HEK293 (cell line): ENCODE results near the gene FTCD.
A peak's percentile ranks its signal among the peaks of the same experiment; 100 is the strongest.

ENCODE experiments used
- CTCF ChIA-PET: fragments of 350-600 bp; formaldehyde crosslinking; extraction: SDS; loops from one replicate; lab custom pipeline; 2021; ENCODE audit warnings: antibody characterized with exemption; lab: Yijun Ruan, JAX
- POLR2A ChIA-PET: fragments of 300-600 bp; formaldehyde crosslinking; extraction: SDS; loops from one replicate; lab custom pipeline; 2020; ENCODE audit warnings: antibody characterized with exemption, inconsistent platforms; lab: Yijun Ruan, JAX
- H3K27ac ChIP-seq: fragments of 200-500 bp; sonication (Bioruptor generic); 2 replicates; pipeline ENCODE4 v1.5.1; 2014; ENCODE audit warnings: low read depth, low read length, control low read depth, inconsistent platforms; ENCODE audit errors: extremely low read depth
- H3K36me3 ChIP-seq, 2 experiments: fragments of 200-500 bp in 1 of 2; sonication (Bioruptor generic) in 1 of 2; 1 replicate in 1 of 2; 2 replicates in 1 of 2; pipeline ENCODE4 v1.5.1; 2014 to 2017; ENCODE audit warnings: inconsistent platforms in 2 of 2, low read length in 2 of 2; ENCODE audit not compliant: control insufficient read depth in 2 of 2, insufficient read depth in 1 of 2
- H3K4me1 ChIP-seq: fragments of 200-500 bp; sonication (Bioruptor generic); 2 replicates; pipeline ENCODE4 v1.5.1; 2014; ENCODE audit warnings: mild to moderate bottlenecking, low read length, inconsistent platforms; ENCODE audit not compliant: control insufficient read depth, insufficient read depth
- H3K4me3 ChIP-seq: 2 replicates; pipeline ENCODE4 v1.5.1; 2011; ENCODE audit warnings: low read depth, mild to moderate bottlenecking, control low read depth, low read length, moderate library complexity
- H3K9me3 ChIP-seq: fragments of 200-500 bp; sonication (Bioruptor generic); 2 replicates; pipeline ENCODE4 v1.5.1; 2014; ENCODE audit warnings: low read depth, low read length, inconsistent platforms; ENCODE audit not compliant: control insufficient read depth, insufficient read depth
- BCL11A ChIP-seq: fragments of 450-650 bp; formaldehyde crosslinking; IDR thresholded peaks from 2 replicates; pipeline ENCODE4 v1.5.1; 2016; ENCODE audit warnings: low read depth, missing biosample characterization, missing genetic modification characterization
- CTCF ChIP-seq: fragments of 450-650 bp; formaldehyde crosslinking; IDR thresholded peaks from 2 replicates; pipeline ENCODE4 v1.5.1; 2016; ENCODE audit warnings: missing biosample characterization, missing genetic modification characterization
- GLIS1 ChIP-seq: fragments of 450-650 bp; formaldehyde crosslinking; IDR thresholded peaks from 2 replicates; pipeline ENCODE4 v1.5.1; 2016; ENCODE audit warnings: missing biosample characterization, missing genetic modification characterization
- HOXC10 ChIP-seq: sonication (generic); formaldehyde crosslinking; IDR thresholded peaks from 2 replicates; pipeline ENCODE4 v1.8.1; 2023; ENCODE audit warnings: mild to moderate bottlenecking, missing genetic modification reagents
- HOXD13 ChIP-seq: sonication (generic); formaldehyde crosslinking; IDR thresholded peaks from 2 replicates; pipeline ENCODE4 v1.8.0; 2022; ENCODE audit warnings: missing genetic modification reagents, borderline replicate concordance
- PBX3 ChIP-seq: sonication (generic); formaldehyde crosslinking; IDR thresholded peaks from 2 replicates; pipeline ENCODE4 v1.8.1; 2022; ENCODE audit warnings: mild to moderate bottlenecking, moderate library complexity, missing genetic modification reagents
- RBAK ChIP-seq: fragments of 450-650 bp; formaldehyde crosslinking; IDR thresholded peaks from 2 replicates; pipeline ENCODE4 v1.5.1; 2016; ENCODE audit warnings: missing biosample characterization, missing genetic modification characterization
- SP2 ChIP-seq: fragments of 450-650 bp; formaldehyde crosslinking; IDR thresholded peaks from 2 replicates; pipeline ENCODE4 v1.5.1; 2016; ENCODE audit warnings: missing biosample characterization, missing genetic modification characterization
- TSHZ1 ChIP-seq: fragments of 450-650 bp; formaldehyde crosslinking; IDR thresholded peaks from 2 replicates; pipeline ENCODE4 v1.5.1; 2016; ENCODE audit warnings: missing biosample characterization, missing genetic modification characterization, borderline replicate concordance
- ZBTB6 ChIP-seq: fragments of 450-650 bp; formaldehyde crosslinking; IDR thresholded peaks from 2 replicates; pipeline ENCODE4 v1.5.1; 2017; ENCODE audit warnings: missing biosample characterization, missing genetic modification characterization
- ZFHX2 ChIP-seq: fragments of 450-650 bp; formaldehyde crosslinking; conservative IDR thresholded peaks from 2 replicates; pipeline ENCODE4 v1.5.1; 2016; ENCODE audit warnings: missing biosample characterization, missing genetic modification characterization
- ZNF10 ChIP-seq: fragments of 450-650 bp; formaldehyde crosslinking; IDR thresholded peaks from 2 replicates; pipeline ENCODE4 v1.5.1; 2017; ENCODE audit warnings: missing biosample characterization, missing genetic modification characterization
- ZNF140 ChIP-seq: fragments of 450-650 bp; formaldehyde crosslinking; IDR thresholded peaks from 2 replicates; pipeline ENCODE4 v1.5.1; 2016; ENCODE audit warnings: missing biosample characterization, missing genetic modification characterization
- ZNF155 ChIP-seq: fragments of 450-650 bp; formaldehyde crosslinking; IDR thresholded peaks from 2 replicates; pipeline ENCODE4 v1.5.1; 2016; ENCODE audit warnings: missing biosample characterization, missing genetic modification characterization
- ZNF157 ChIP-seq: fragments of 450-650 bp; formaldehyde crosslinking; IDR thresholded peaks from 2 replicates; pipeline ENCODE4 v1.5.1; 2016; ENCODE audit warnings: missing biosample characterization, missing genetic modification characterization
- ZNF37A ChIP-seq: fragments of 450-650 bp; IDR thresholded peaks from 2 replicates; pipeline ENCODE4 v1.5.1; 2018; ENCODE audit warnings: missing biosample characterization, missing genetic modification characterization
- ZNF416 ChIP-seq: fragments of 450-650 bp; formaldehyde crosslinking; IDR thresholded peaks from 2 replicates; pipeline ENCODE4 v1.5.1; 2016; ENCODE audit warnings: missing biosample characterization, missing genetic modification characterization
- ZNF423 ChIP-seq: fragments of 450-650 bp; formaldehyde crosslinking; IDR thresholded peaks from 2 replicates; pipeline ENCODE4 v1.5.1; 2016; ENCODE audit warnings: missing biosample characterization, missing genetic modification characterization
- ZNF501 ChIP-seq: fragments of 450-650 bp; formaldehyde crosslinking; IDR thresholded peaks from 2 replicates; pipeline ENCODE4 v1.5.1; 2016; ENCODE audit warnings: missing biosample characterization, missing genetic modification characterization
- ZNF560 ChIP-seq: fragments of 450-650 bp; formaldehyde crosslinking; IDR thresholded peaks from 2 replicates; pipeline ENCODE4 v1.5.1; 2017; ENCODE audit warnings: missing biosample characterization, missing genetic modification characterization, borderline replicate concordance
- ZNF610 ChIP-seq: fragments of 450-650 bp; formaldehyde crosslinking; IDR thresholded peaks from 2 replicates; pipeline ENCODE4 v1.5.1; 2016; ENCODE audit warnings: missing biosample characterization, missing genetic modification characterization, borderline replicate concordance
- ZNF623 ChIP-seq: fragments of 450-650 bp; formaldehyde crosslinking; IDR thresholded peaks from 2 replicates; pipeline ENCODE4 v1.5.1; 2016; ENCODE audit warnings: missing biosample characterization, missing genetic modification characterization
- ZNF701 ChIP-seq: fragments of 450-650 bp; formaldehyde crosslinking; IDR thresholded peaks from 2 replicates; pipeline ENCODE4 v1.5.1; 2016; ENCODE audit warnings: missing biosample characterization, missing genetic modification characterization
- ZSCAN23 ChIP-seq: fragments of 450-650 bp; formaldehyde crosslinking; IDR thresholded peaks from 2 replicates; pipeline ENCODE4 v1.5.1; 2016; ENCODE audit warnings: missing biosample characterization, missing genetic modification characterization
- ZSCAN30 ChIP-seq: fragments of 450-650 bp; IDR thresholded peaks from 2 replicates; pipeline ENCODE4 v1.5.1; 2018; ENCODE audit warnings: missing biosample characterization, mild to moderate bottlenecking, missing genetic modification characterization, moderate library complexity

The FTCD gene

GRCh38 chr21:46095083-46095719 is 60.2 kb downstream of the FTCD start (continued):
- TF ChIP-seq TSHZ1 (tag by site-specific recombination) (no peak), ZNF501 (tag by site-specific recombination) (no peak), ZNF610 (no peak), SP2 (no peak), ZNF701 (tag by site-specific recombination) (no peak), ZSCAN23 (tag by site-specific recombination) (no peak), ZNF423 (tag by site-specific recombination) (no peak), HOXD13 (CRISPR knock-in tag) (no peak), BCL11A (tag by site-specific recombination) (no peak)
- TF ChIP-seq, all 188 proteins: peak for 0

GRCh38 chr21:46094401-46095082 is 60.8 kb downstream of the FTCD start:
- CTCF ChIA-PET: no interaction called here
- POLR2A ChIA-PET: no interaction called here
- H3K27ac ChIP-seq: no peak overlapping the region

GRCh38 chr21:46093668-46094400 is 61.5 kb downstream of the FTCD start:
- no peak overlapping the region for H3K4me3 ChIP-seq
- H3K36me3 ChIP-seq: no peaks in the 10 kb centered on the region
- H3K27ac ChIP-seq: no peak overlapping the region
- H3K4me1 ChIP-seq: no peaks in the 10 kb centered on the region
- CTCF ChIA-PET: no interaction called here
- H3K9me3 ChIP-seq: no peaks in the 10 kb centered on the region
- POLR2A ChIA-PET: no interaction called here
- no peak for TF ChIP-seq HOXC10 (CRISPR knock-in tag)
- TF ChIP-seq CTCF: no peak
- no peak for TF ChIP-seq ZNF155 (tag by site-specific recombination)
- TF ChIP-seq ZBTB6 (tag by site-specific recombination): no peak
- TF ChIP-seq ZNF37A: no peak
- no peak for TF ChIP-seq ZNF423 (tag by site-specific recombination)
- no peak for TF ChIP-seq ZNF416 (tag by site-specific recombination)
- TF ChIP-seq ZNF701 (tag by site-specific recombination): no peak
- no peak for TF ChIP-seq GLIS1
- TF ChIP-seq ZNF10 (tag by site-specific recombination): no peak
- TF ChIP-seq ZSCAN30 (tag by site-specific recombination): no peak
- no peak for TF ChIP-seq HOXD13 (CRISPR knock-in tag)
- TF ChIP-seq RBAK (tag by site-specific recombination): no peak
- TF ChIP-seq ZNF560 (tag by site-specific recombination): no peak
- no peak for TF ChIP-seq ZNF140 (tag by site-specific recombination)
- TF ChIP-seq ZFHX2 (tag by site-specific recombination): no peak
- no peak for TF ChIP-seq ZNF623

More at GRCh38 chr21:46094401-46095082, 60.8 kb downstream of the FTCD start:
- H3K4me3 ChIP-seq: no peak overlapping the region
- no peaks in the 10 kb centered on the region for H3K36me3 ChIP-seq
- no peak for TF ChIP-seq PBX3 (CRISPR knock-in tag)
- TF ChIP-seq ZNF157 (tag by site-specific recombination): peak; percentile 92
- H3K4me1 ChIP-seq: no peaks in the 10 kb centered on the region
- no peaks in the 10 kb centered on the region for H3K9me3 ChIP-seq
